ENCODE measurements around the gene CMTM5. TPM values are rescaled to one million over a fixed set of nuclear protein-coding genes. Genes with fewer than 3 reads are reported as not detected.

CMTM5 gene
- total and polyA plus RNA-seq, 7 experiments from 2014 or later: not detected

DNA sequence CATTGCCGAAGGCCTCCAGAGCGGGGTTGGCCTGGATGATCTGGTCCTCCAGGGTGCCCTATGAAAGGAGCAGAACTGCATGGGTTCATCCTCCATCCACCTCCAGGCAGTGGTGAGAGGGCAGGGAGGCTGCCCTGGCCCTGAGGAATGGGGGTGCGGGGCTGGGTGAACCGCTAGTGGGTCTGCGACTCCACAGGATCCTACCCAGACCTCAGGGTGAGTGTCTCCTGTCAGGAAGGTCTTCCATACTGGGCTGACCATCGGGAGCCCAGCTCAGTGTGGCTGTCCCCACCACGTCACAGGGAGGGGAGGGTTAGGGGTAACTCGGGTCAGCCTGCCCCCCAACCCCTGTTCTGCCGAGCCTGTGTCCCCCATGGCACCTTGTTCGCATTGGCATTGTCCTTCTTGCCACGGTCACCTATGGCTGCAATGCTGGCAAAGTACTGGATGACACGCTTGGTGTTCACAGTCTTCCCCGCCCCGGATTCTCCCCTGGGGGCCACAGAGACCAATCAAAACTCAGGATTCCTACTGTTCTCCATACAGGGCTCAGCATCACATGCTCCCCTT lies 27.6 kb downstream of the CMTM5 start:
- Histone ChIP-seq H3K27me3 (ENCODE audit: control insufficient read depth in 2 of 2, insufficient read depth in 2 of 2, low read length in 2 of 2) (no peaks in the 10 kb centered on the region), H3K4me3 (ENCODE audit: low read length) (no peak overlapping the region), H3K27ac (ENCODE audit: low read depth, low read length) (no peak overlapping the region), H3K36me3 (ENCODE audit: control insufficient read depth in 2 of 3, insufficient read depth in 3 of 3, low read length in 3 of 3) (no peaks in the 10 kb centered on the region), H3K9me3 (ENCODE audit: control insufficient read depth in 2 of 3, low read length in 3 of 3) (no peaks in the 10 kb centered on the region), H3K4me1 (ENCODE audit: control insufficient read depth in 2 of 2, insufficient read depth in 2 of 2, low read length in 2 of 2) (no peaks in the 10 kb centered on the region)
- H3K27me3 Mint-ChIP-seq: peaks cover 0 to 18% (median 5%) of the 10 kb centered on the region in 5 donors
- intact Hi-C loops (cut with micrococcal nuclease): no loop called here
- no peak for DNase-seq
- CTCF ChIA-PET: no interaction called here
- POLR2A ChIA-PET: no interaction called here
- no peaks in the 10 kb centered on the region for H3K9me3 Mint-ChIP-seq
- no peak overlapping the region for H3K27ac Mint-ChIP-seq
- no peak overlapping the region for H3K4me3 Mint-ChIP-seq
- ATAC-seq: no peak
- peaks cover 0 to 4% (median 0%) of the 10 kb centered on the region in 7 donors for H3K4me1 Mint-ChIP-seq
- no peaks in the 10 kb centered on the region for H3K36me3 Mint-ChIP-seq

DNA sequence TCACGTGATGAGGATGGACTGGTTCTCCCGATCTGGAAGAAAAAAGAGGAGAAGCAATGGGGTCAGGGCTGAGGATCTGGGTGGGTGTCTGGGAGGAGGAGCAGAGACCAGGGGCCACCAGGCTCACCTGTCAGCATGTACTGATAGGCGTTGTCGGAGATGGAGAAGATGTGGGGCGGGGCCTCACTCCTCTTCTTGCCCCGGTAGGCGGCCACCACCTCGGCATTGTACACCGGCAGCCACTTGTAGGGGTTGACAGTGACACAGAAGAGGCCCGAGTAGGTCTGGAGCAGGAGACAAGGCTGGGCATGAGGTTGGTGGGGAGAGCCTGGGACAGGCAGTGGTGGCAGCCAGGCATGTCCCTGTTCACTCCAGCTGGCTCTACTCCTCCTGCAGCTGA lies 28.2 kb downstream of the CMTM5 start:
- Mint-ChIP-seq H3K27me3 (peaks cover 0 to 18% (median 5%) of the 10 kb centered on the region in 5 donors), H3K4me1 (peaks cover 0 to 4% (median 0%) of the 10 kb centered on the region in 7 donors), H3K9me3 (no peaks in the 10 kb centered on the region), H3K27ac (no peak overlapping the region), H3K4me3 (no peak overlapping the region), H3K36me3 (no peaks in the 10 kb centered on the region)
- intact Hi-C loops (cut with micrococcal nuclease): no loop called here
- Histone ChIP-seq H3K9me3 (ENCODE audit: control insufficient read depth in 2 of 3, low read length in 3 of 3) (no peaks in the 10 kb centered on the region), H3K36me3 (ENCODE audit: control insufficient read depth in 2 of 3, insufficient read depth in 3 of 3, low read length in 3 of 3) (no peaks in the 10 kb centered on the region), H3K4me3 (ENCODE audit: low read length) (no peak overlapping the region), H3K27me3 (ENCODE audit: control insufficient read depth in 2 of 2, insufficient read depth in 2 of 2, low read length in 2 of 2) (no peaks in the 10 kb centered on the region), H3K4me1 (ENCODE audit: control insufficient read depth in 2 of 2, insufficient read depth in 2 of 2, low read length in 2 of 2) (no peaks in the 10 kb centered on the region), H3K27ac (ENCODE audit: low read depth, low read length) (no peak overlapping the region)
- no peak for DNase-seq
- no peak for ATAC-seq
- CTCF ChIA-PET: no interaction called here
- POLR2A ChIA-PET: no interaction called here

DNA sequence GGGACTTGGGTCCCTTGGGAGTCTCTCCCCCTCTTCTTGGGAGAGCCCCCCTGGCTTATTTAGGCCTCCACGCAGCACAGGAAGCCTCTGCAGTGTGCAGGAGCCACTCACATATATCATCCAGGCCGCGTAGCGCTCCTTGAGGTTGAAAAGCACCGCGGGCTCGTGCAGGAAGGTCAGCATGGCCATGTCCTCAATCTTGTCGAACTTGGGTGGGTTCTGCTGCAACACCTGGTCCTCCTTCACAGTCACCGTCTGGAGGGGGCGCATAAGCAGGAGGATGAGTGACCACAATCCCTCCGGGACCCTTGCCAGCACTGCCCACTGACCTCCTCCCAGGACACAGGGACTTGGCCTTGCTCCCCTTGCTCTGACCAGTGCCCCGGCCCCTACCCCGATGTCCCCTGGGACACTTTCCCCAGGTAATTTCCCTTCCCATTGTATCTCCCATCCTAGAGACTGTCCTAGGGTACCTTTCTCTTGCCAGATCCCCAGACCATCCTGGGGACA lies 28.7 kb downstream of the CMTM5 start:
- peaks cover 0 to 20% (median 5%) of the 10 kb centered on the region in 5 donors for H3K27me3 Mint-ChIP-seq
- intact Hi-C loops (cut with micrococcal nuclease): no loop called here
- no peaks in the 10 kb centered on the region for H3K36me3 Mint-ChIP-seq
- ChIA-PET POLR2A (no interaction called here), CTCF (no interaction called here)
- H3K36me3 ChIP-seq (ENCODE audit: control insufficient read depth in 2 of 3, insufficient read depth in 3 of 3, low read length in 3 of 3): no peaks in the 10 kb centered on the region
- no peak overlapping the region for H3K4me3 Mint-ChIP-seq
- ATAC-seq (no peak), DNase-seq (no peak)
- H3K27ac ChIP-seq (ENCODE audit: low read depth, low read length): no peak overlapping the region
- no peak overlapping the region for H3K4me3 ChIP-seq (ENCODE audit: low read length)
- H3K4me1 ChIP-seq (ENCODE audit: control insufficient read depth in 2 of 2, insufficient read depth in 2 of 2, low read length in 2 of 2): no peaks in the 10 kb centered on the region
- H3K27ac Mint-ChIP-seq: no peak overlapping the region
- no peaks in the 10 kb centered on the region for H3K9me3 Mint-ChIP-seq
- H3K4me1 Mint-ChIP-seq: peaks cover 0 to 4% (median 0%) of the 10 kb centered on the region in 7 donors
- no peaks in the 10 kb centered on the region for H3K27me3 ChIP-seq (ENCODE audit: control insufficient read depth in 2 of 2, insufficient read depth in 2 of 2, low read length in 2 of 2)
- H3K9me3 ChIP-seq (ENCODE audit: control insufficient read depth in 2 of 3, low read length in 3 of 3): no peaks in the 10 kb centered on the region

- no peaks in the 10 kb centered on the region for H3K36me3 ChIP-seq (ENCODE audit: control insufficient read depth in 2 of 3, insufficient read depth in 3 of 3, low read length in 3 of 3)
- H3K4me3 ChIP-seq (ENCODE audit: low read length): no peak overlapping the region
- intact Hi-C loops (cut with micrococcal nuclease): no loop called here
- no peaks in the 10 kb centered on the region for H3K4me1 ChIP-seq (ENCODE audit: control insufficient read depth in 2 of 2, insufficient read depth in 2 of 2, low read length in 2 of 2)
- CTCF ChIA-PET: no interaction called here
- H3K9me3 ChIP-seq (ENCODE audit: control insufficient read depth in 2 of 3, low read length in 3 of 3): no peaks in the 10 kb centered on the region
- Mint-ChIP-seq H3K4me1 (peaks cover 0 to 4% (median 0%) of the 10 kb centered on the region in 7 donors), H3K27ac (no peak overlapping the region), H3K9me3 (no peaks in the 10 kb centered on the region), H3K4me3 (no peak overlapping the region), H3K27me3 (peaks cover 0 to 27% (median 5%) of the 10 kb centered on the region in 5 donors), H3K36me3 (no peaks in the 10 kb centered on the region)
- no peak overlapping the region for H3K27ac ChIP-seq (ENCODE audit: low read depth, low read length)
- POLR2A ChIA-PET: no interaction called here
- ATAC-seq (no peak), DNase-seq (no peak)
- H3K27me3 ChIP-seq (ENCODE audit: control insufficient read depth in 2 of 2, insufficient read depth in 2 of 2, low read length in 2 of 2): no peaks in the 10 kb centered on the region
These were observed 29.4 kb downstream of the CMTM5 start for GRCh38 chr14:23406244-23406643.

DNA sequence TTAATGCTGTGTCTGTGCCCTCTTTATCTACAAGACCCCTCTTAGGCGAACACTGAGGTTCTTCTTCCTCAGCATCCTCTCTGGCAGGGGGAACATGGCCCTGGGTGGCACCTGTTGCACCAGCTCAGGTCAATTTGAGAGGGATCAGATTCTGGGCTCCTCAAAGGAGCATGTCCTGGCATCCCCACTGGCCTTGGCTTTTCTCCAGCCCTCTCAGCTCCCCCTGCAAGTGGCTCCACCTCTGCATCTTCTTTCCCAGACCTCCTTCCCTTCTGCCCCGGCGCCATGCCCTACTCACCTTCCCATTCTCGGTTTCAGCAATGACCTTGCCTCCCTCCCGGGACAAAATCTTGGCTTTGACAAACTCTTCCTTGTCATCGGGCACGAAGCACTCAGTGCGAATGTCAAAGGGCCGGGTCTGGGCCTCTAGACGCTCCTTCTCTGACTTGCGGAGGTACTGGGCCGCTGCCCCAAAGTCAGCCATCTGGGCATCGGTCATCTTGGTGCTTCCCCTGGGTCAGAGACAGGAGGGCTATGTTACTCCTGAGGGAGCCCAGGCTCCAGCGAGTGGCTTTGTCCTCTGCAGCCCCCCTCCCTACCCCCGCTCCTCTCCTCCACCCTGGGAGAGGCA lies 30.0 kb downstream of the CMTM5 start:
- H3K27ac Mint-ChIP-seq: no peak overlapping the region
- Histone ChIP-seq H3K9me3 (ENCODE audit: control insufficient read depth in 2 of 3, low read length in 3 of 3) (no peaks in the 10 kb centered on the region), H3K4me3 (ENCODE audit: low read length) (no peak overlapping the region), H3K36me3 (ENCODE audit: control insufficient read depth in 2 of 3, insufficient read depth in 3 of 3, low read length in 3 of 3) (no peaks in the 10 kb centered on the region), H3K27ac (ENCODE audit: low read depth, low read length) (no peak overlapping the region), H3K27me3 (ENCODE audit: control insufficient read depth in 2 of 2, insufficient read depth in 2 of 2, low read length in 2 of 2) (no peaks in the 10 kb centered on the region), H3K4me1 (ENCODE audit: control insufficient read depth in 2 of 2, insufficient read depth in 2 of 2, low read length in 2 of 2) (no peaks in the 10 kb centered on the region)
- CTCF ChIA-PET: no interaction called here
- peaks cover 0 to 4% (median 0%) of the 10 kb centered on the region in 7 donors for H3K4me1 Mint-ChIP-seq
- POLR2A ChIA-PET: no interaction called here
- no peak for ATAC-seq
- H3K36me3 Mint-ChIP-seq: no peaks in the 10 kb centered on the region
- intact Hi-C loops (cut with micrococcal nuclease): no loop called here
- H3K27me3 Mint-ChIP-seq: peaks cover 0 to 28% (median 5%) of the 10 kb centered on the region in 5 donors
- H3K4me3 Mint-ChIP-seq: no peak overlapping the region
- H3K9me3 Mint-ChIP-seq: no peaks in the 10 kb centered on the region
- no peak for DNase-seq

- no peaks in the 10 kb centered on the region for H3K27me3 ChIP-seq (ENCODE audit: control insufficient read depth in 2 of 2, insufficient read depth in 2 of 2, low read length in 2 of 2)
These were observed 30.9 kb downstream of the CMTM5 start, which contains the start of gene MYH6 for GRCh38 chr14:23407516-23408306. Gene MYH6, minus strand, starts transcription at chr14:23408273. Its CDS starts 1,050 bp downstream, at chr14:23407223.

More at GRCh38 chr14:23407516-23408306, 30.9 kb downstream of the CMTM5 start, which contains the start of gene MYH6:
- ATAC-seq (no peak), DNase-seq (no peak)
- no peaks in the 10 kb centered on the region for H3K4me1 ChIP-seq (ENCODE audit: control insufficient read depth in 2 of 2, insufficient read depth in 2 of 2, low read length in 2 of 2)
- Mint-ChIP-seq H3K4me1 (peaks cover 0 to 2% (median 0%) of the 10 kb centered on the region in 7 donors), H3K27me3 (peaks cover 0 to 28% (median 5%) of the 10 kb centered on the region in 5 donors), H3K4me3 (no peak within 1 kb of the TSS), H3K27ac (no peak within 1 kb of the TSS), H3K36me3 (no peaks in the 10 kb centered on the region), H3K9me3 (no peaks in the 10 kb centered on the region)
- H3K9me3 ChIP-seq (ENCODE audit: control insufficient read depth in 2 of 3, low read length in 3 of 3): no peaks in the 10 kb centered on the region
- H3K4me3 ChIP-seq (ENCODE audit: low read length): no peak within 1 kb of the TSS
- intact Hi-C loops (cut with micrococcal nuclease): no loop called here
- CTCF ChIA-PET: no interaction called here
- H3K36me3 ChIP-seq (ENCODE audit: control insufficient read depth in 2 of 3, insufficient read depth in 3 of 3, low read length in 3 of 3): no peaks in the 10 kb centered on the region
- no peak within 1 kb of the TSS for H3K27ac ChIP-seq (ENCODE audit: low read depth, low read length)
- POLR2A ChIA-PET: no interaction called here
